Pons (tissue), 1 donor: Measurements from ENCODE around the gene ATP8A1.

ENCODE experiments used
- DNase-seq: peaks from one replicate; pipeline ENCODE4 v3.0.0-alpha.2; 2016; ENCODE audit warnings: low spot score

The ATP8A1 gene

DNA sequence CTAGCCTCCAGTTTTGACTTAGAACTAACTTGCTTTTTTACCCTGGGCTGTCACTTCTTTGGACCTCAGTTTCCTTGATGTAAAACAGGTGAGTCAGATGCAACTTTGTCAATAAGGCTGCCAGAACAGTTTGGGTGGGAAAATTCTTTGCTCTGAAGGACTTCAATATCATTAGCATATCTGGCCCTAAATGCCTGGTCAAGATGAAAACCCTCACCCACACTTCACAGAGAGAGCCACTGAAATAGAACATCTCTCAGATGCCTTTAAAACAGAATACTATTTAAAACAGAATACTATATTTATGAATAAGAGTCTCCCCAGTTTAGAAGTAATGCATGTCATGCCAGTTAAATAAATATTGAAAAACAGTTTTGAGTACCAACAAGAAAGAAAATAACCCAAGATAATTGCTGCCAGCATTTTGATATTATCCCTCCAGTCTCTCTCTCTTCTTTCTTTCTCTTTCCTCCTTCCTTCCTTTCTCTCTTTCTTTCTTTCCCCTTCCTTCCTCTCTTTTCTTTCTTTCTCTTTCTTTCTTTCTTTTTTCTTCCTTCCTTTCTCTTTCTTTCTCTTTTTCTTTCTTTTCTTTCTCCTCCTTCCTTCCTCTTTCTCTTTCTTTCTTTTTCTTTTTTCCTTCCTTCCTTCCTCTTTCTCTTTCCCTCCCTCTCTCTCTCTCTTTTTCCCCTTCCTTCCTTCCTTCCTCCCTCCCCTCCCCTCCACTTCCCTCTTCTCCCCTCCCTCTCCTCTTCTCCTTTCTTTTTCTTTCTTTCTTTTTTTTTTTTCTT, 292.4 kb downstream of the ATP8A1 start:
- DNase-seq: no peak

- no peak for DNase-seq
Measured at GRCh38 chr4:42363614-42364013, 293.3 kb downstream of the ATP8A1 start.

- DNase-seq: no peak
Measured at GRCh38 chr4:42362591-42362990, 294.3 kb downstream of the ATP8A1 start.

GRCh38 chr4:42361456-42361855, 295.4 kb downstream of the ATP8A1 start:
- DNase-seq: no peak

DNA sequence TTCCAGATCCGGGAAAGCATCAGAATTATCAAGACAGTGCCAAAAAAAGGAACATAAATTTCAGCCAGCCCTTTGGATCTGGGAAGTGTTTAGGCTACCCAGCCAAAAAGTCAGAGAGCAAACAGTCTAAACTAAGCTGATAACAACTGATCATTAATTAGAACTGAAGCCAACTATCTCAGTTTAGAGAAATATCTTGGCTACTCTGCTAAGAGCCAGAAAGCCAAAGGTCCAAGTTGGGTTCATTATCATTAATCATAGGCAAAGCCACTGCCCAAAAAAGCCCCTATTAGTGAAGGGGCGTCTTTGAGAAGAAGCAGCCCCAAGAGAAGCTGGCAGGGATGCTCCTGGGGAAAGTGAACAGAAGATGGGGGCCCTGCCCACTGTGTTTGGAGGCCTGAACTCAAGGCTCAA, 296.6 kb downstream of the ATP8A1 start:
- DNase-seq: no peak

GRCh38 chr4:42359711-42360110, 297.2 kb downstream of the ATP8A1 start:
- no peak for DNase-seq
